ENCODE data around the gene EML6.

DNA sequence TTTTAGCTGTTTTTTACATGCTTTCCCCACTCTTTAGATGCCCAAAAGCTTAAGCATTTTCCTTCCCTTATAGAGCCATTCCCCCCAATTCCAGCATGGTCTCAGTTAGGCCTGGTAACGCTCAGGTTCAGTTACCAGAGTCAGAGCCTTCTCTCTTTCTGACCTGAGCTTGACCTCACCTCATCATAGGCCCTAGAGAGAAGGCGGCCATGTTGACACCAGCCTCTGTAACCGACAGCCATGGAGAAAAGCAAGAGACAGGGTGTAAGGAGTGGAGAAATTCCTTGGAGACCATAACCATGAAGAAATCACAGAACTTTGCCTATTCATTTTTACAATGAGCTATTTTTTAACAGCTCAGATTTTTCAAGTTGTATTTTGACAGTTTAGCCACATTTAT lies 227.3 kb downstream of the EML6 start:
- no peak for TF ChIP-seq POLR2A (IDR thresholded peaks at IDR 0.05)
- TF ChIP-seq, protein P1, sequence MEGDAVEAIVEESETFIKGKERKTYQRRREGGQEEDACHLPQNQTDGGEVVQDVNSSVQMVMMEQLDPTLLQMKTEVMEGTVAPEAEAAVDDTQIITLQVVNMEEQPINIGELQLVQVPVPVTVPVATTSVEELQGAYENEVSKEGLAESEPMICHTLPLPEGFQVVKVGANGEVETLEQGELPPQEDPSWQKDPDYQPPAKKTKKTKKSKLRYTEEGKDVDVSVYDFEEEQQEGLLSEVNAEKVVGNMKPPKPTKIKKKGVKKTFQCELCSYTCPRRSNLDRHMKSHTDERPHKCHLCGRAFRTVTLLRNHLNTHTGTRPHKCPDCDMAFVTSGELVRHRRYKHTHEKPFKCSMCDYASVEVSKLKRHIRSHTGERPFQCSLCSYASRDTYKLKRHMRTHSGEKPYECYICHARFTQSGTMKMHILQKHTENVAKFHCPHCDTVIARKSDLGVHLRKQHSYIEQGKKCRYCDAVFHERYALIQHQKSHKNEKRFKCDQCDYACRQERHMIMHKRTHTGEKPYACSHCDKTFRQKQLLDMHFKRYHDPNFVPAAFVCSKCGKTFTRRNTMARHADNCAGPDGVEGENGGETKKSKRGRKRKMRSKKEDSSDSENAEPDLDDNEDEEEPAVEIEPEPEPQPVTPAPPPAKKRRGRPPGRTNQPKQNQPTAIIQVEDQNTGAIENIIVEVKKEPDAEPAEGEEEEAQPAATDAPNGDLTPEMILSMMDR (IDR thresholded peaks at IDR 0.05), result no peak
